ENCODE results near the gene GNRH2. TPM values are rescaled to one million over a fixed set of nuclear protein-coding genes. Genes with fewer than 3 reads are reported as not detected.

Gene GNRH2
- total RNA-seq, 2 donors from 2014 or later = 2.5 TPM; not detected in 1

DNA sequence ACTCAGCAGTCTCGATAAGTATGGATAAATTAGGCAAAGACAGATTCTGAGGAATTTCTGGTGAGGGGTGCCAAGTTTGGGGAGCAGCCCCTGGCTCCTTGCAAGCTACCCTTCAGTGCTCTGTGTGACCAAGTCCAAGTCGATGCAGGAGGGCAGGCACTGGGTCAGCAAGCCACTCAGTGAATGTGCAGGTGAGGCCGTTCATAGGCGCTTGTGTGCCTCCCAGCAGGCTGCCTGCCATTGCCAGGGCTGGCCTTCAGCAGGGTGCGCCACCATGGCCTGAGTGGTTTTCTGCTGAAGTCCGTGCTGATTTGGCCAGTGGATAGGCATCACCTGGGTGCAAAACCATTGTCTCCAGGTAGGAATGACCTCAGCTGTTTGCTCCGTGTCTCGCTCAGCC is 3.3 kb upstream of the GNRH2 start:
- Histone ChIP-seq H3K9me3 (ENCODE audit: control insufficient read depth, low read length) (no peaks in the 10 kb centered on the region), H3K36me3 (ENCODE audit: control insufficient read depth, insufficient read depth, low read length) (peaks cover 51% of the 10 kb centered on the region), H3K4me3 (ENCODE audit: low read length) (no peak overlapping the region), H3K27ac (ENCODE audit: low read depth, low read length) (no peak overlapping the region), H3K9ac (ENCODE audit: extremely low read depth, low read length, poor library complexity, severe bottlenecking) (no peak overlapping the region), H3K4me1 (ENCODE audit: control insufficient read depth, insufficient read depth, low read length) (peaks cover 11% of the 10 kb centered on the region), H3K27me3 (ENCODE audit: control insufficient read depth, insufficient read depth, low read length, poor library complexity, severe bottlenecking) (no peaks in the 10 kb centered on the region)
- no peak for DNase-seq
- H3K4me3 Mint-ChIP-seq = no peak overlapping the region
- no peaks in the 10 kb centered on the region for H3K9me3 Mint-ChIP-seq
- H3K4me1 Mint-ChIP-seq = peaks cover 21% of the 10 kb centered on the region
- TF ChIP-seq, protein P1, sequence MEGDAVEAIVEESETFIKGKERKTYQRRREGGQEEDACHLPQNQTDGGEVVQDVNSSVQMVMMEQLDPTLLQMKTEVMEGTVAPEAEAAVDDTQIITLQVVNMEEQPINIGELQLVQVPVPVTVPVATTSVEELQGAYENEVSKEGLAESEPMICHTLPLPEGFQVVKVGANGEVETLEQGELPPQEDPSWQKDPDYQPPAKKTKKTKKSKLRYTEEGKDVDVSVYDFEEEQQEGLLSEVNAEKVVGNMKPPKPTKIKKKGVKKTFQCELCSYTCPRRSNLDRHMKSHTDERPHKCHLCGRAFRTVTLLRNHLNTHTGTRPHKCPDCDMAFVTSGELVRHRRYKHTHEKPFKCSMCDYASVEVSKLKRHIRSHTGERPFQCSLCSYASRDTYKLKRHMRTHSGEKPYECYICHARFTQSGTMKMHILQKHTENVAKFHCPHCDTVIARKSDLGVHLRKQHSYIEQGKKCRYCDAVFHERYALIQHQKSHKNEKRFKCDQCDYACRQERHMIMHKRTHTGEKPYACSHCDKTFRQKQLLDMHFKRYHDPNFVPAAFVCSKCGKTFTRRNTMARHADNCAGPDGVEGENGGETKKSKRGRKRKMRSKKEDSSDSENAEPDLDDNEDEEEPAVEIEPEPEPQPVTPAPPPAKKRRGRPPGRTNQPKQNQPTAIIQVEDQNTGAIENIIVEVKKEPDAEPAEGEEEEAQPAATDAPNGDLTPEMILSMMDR (conservative IDR thresholded peaks at IDR 0.05) = no peak
- WGBS, 2 experiments (ENCODE audit: insufficient coverage in 1 of 2, insufficient read length in 1 of 2) = 95 to 96% methylated on average over 5 to 8 of the region's 8 CpGs
- no peaks in the 10 kb centered on the region for H3K27me3 Mint-ChIP-seq (ENCODE audit: insufficient read depth)
- peaks cover 44% of the 10 kb centered on the region for H3K36me3 Mint-ChIP-seq (ENCODE audit: low read depth)
- no peak overlapping the region for H3K27ac Mint-ChIP-seq

DNA sequence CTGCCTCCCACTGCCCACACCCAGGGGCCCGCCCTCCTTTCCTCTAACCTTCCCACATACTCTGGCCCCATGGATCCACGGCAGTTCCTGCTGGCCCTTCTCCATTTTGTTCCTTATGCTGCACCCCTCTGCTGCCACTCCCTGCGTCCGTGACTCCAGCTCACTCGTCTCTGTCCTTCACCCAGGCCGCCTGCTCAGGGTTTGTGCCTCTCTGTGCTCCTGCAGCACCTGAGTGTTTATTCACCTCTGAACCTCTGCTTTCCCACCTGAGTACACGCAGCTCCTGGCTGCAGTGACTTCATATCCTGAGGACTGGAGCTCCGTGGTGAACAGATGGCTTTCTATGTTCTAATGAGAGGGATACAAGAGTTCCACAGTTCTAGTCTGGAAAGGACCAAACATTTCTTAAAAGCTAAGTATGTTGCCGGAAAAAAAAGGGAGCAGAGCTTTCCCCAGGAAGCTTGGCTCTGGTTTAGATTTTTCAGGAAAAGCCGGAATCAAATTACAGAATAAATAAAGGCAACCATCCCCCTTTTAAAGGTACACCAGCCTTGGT is 1.5 kb upstream of the GNRH2 start:
- 80 to 84% methylated on average over 10 of the region's 10 CpGs for WGBS, 2 experiments (ENCODE audit: insufficient coverage in 1 of 2, insufficient read length in 1 of 2)
- Mint-ChIP-seq H3K9me3 (no peaks in the 10 kb centered on the region), H3K27me3 (ENCODE audit: insufficient read depth) (no peaks in the 10 kb centered on the region), H3K4me1 (peaks cover 27% of the 10 kb centered on the region), H3K36me3 (ENCODE audit: low read depth) (peaks cover 31% of the 10 kb centered on the region), H3K4me3 (no peak overlapping the region), H3K27ac (peak overlapping the region; percentile 69)
- H3K27me3 ChIP-seq (ENCODE audit: control insufficient read depth, insufficient read depth, low read length, poor library complexity, severe bottlenecking) = no peaks in the 10 kb centered on the region
- TF ChIP-seq, protein P1 (conservative IDR thresholded peaks at IDR 0.05) = no peak
- peak overlapping the region; percentile 21 for H3K27ac ChIP-seq (ENCODE audit: low read depth, low read length)
- peaks cover 37% of the 10 kb centered on the region for H3K36me3 ChIP-seq (ENCODE audit: control insufficient read depth, insufficient read depth, low read length)
- no peaks in the 10 kb centered on the region for H3K9me3 ChIP-seq (ENCODE audit: control insufficient read depth, low read length)
- H3K9ac ChIP-seq (ENCODE audit: extremely low read depth, low read length, poor library complexity, severe bottlenecking) = no peak overlapping the region
- H3K4me1 ChIP-seq (ENCODE audit: control insufficient read depth, insufficient read depth, low read length) = peaks cover 13% of the 10 kb centered on the region
- H3K4me3 ChIP-seq (ENCODE audit: low read length) = no peak overlapping the region
- DNase-seq = no peak

DNA sequence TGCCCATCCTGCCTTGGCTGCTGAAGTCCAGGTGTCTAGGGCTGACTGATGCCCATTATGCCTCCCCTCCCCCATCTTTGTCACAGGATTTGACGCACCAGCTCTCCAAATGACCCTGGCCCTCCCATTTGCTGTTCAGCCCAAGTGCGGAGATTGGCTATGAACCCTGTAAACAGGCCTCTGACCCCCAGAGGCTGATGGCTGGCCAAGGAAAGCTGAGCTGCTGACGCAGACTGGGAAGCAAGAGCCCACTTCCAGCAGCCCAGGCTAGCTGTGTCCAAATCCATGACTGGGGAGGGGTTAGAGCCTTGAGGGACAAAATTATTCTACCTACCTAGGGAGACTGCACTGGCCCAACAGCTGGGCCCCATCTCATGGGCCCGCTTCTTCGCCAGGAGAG is 797 bp upstream of the GNRH2 start:
- H3K36me3 Mint-ChIP-seq (ENCODE audit: low read depth) = peaks cover 33% of the 10 kb centered on the region
- DNase-seq = no peak

More for the DNA sequence above, 797 bp upstream of the GNRH2 start:
- Mint-ChIP-seq H3K27ac (no peak overlapping the region), H3K4me3 (no peak overlapping the region), H3K4me1 (peaks cover 29% of the 10 kb centered on the region), H3K27me3 (ENCODE audit: insufficient read depth) (no peaks in the 10 kb centered on the region), H3K9me3 (no peaks in the 10 kb centered on the region)
- Histone ChIP-seq H3K27me3 (ENCODE audit: control insufficient read depth, insufficient read depth, low read length, poor library complexity, severe bottlenecking) (no peaks in the 10 kb centered on the region), H3K4me3 (ENCODE audit: low read length) (no peak overlapping the region), H3K9ac (ENCODE audit: extremely low read depth, low read length, poor library complexity, severe bottlenecking) (no peak overlapping the region), H3K27ac (ENCODE audit: low read depth, low read length) (no peak overlapping the region), H3K4me1 (ENCODE audit: control insufficient read depth, insufficient read depth, low read length) (peaks cover 13% of the 10 kb centered on the region), H3K36me3 (ENCODE audit: control insufficient read depth, insufficient read depth, low read length) (peaks cover 33% of the 10 kb centered on the region), H3K9me3 (ENCODE audit: control insufficient read depth, low read length) (no peaks in the 10 kb centered on the region)
- WGBS, 2 experiments (ENCODE audit: insufficient coverage in 1 of 2, insufficient read length in 1 of 2) = 93% methylated on average over 5 of the region's 5 CpGs; no CpG with 5 or more reads in 1 of the 2 experiments
- TF ChIP-seq, protein P1 (conservative IDR thresholded peaks at IDR 0.05) = no peak
